Activated CD4-positive, alpha-beta T cell treated with anti-CD3 and anti-CD28 coated beads, Interleukin-2, amount 50 U/mL, for 24 hours (primary cell): ENCODE data around the gene CD300E.
"Not testable (repeated sequence)": the region's sequence is repeated elsewhere in the genome, so short reads cannot be mapped to it uniquely, and the experiment has no call there.

Experiments used
- DNase-seq, 2 donors: peaks; one replicate each; pipeline ENCODE4 v3.0.0-alpha.2; 2020; ENCODE audit warnings: low read depth in 1 of 2, low spot score in 1 of 2

CD300E gene

GRCh38 chr17:74599448-74599939, 24.0 kb downstream of the CD300E start:
- DNase-seq, result no peak

GRCh38 chr17:74599023-74599399, 24.5 kb downstream of the CD300E start:
- no peak for DNase-seq

GRCh38 chr17:74598346-74599022, 25.1 kb downstream of the CD300E start:
- DNase-seq, result no peak

- DNase-seq, result no peak
These were observed 26.3 kb downstream of the CD300E start for GRCh38 chr17:74597069-74597790.

GRCh38 chr17:74595037-74595750, 28.3 kb downstream of the CD300E start:
- no peak for DNase-seq

GRCh38 chr17:74592087-74592990, 31.2 kb downstream of the CD300E start, which contains the start of gene CD300LD:
CD300LD (minus strand) TSS chr17:74592283; CDS start chr17:74592202, 81 bp downstream.
- no peak for DNase-seq

- DNase-seq, result no peak
These were observed 32.0 kb downstream of the CD300E start for GRCh38 chr17:74591503-74591902.

- DNase-seq, result no peak
These were observed 37.8 kb downstream of the CD300E start for GRCh38 chr17:74585711-74586110.

- no peak for DNase-seq
These were observed 39.1 kb downstream of the CD300E start for GRCh38 chr17:74584292-74585060.

GRCh38 chr17:74582633-74583032, 40.9 kb downstream of the CD300E start:
- no peak for DNase-seq

- no peak for DNase-seq
These were observed 43.6 kb downstream of the CD300E start for GRCh38 chr17:74579900-74580299.

GRCh38 chr17:74578979-74579378, 44.6 kb downstream of the CD300E start:
- no peak for DNase-seq

GRCh38 chr17:74574489-74575142, 48.9 kb downstream of the CD300E start:
- no peak for DNase-seq

- not testable (repeated sequence) for DNase-seq
These were observed 49.9 kb downstream of the CD300E start for GRCh38 chr17:74573635-74574034.

- no peak for DNase-seq
These were observed 50.4 kb downstream of the CD300E start for GRCh38 chr17:74573169-74573568.

GRCh38 chr17:74571621-74572270, 51.8 kb downstream of the CD300E start:
- no peak for DNase-seq

GRCh38 chr17:74569020-74570003, 54.2 kb downstream of the CD300E start:
- DNase-seq, result peak in 1 of 2 donors; percentile 8
